ENCODE results near the gene MESP2. TPM values are rescaled to one million over a fixed set of nuclear protein-coding genes. Genes with fewer than 3 reads are reported as not detected.
A peak's percentile ranks its signal among the peaks of the same experiment; 100 is the strongest.

MESP2 gene
- total and polyA plus RNA-seq, 2 of the 13 experiments (the other 11 are each of a cell fraction or from before 2014, with no cell fraction given): not detected

- TF ChIP-seq ZNF263 (CRISPR knock-in tag; IDR thresholded peaks at IDR 0.05) (0 out of 2 replicates have a peak, but pooled peaks have one; percentile 25), RXRA (CRISPR knock-in tag; IDR thresholded peaks at IDR 0.05) (0 out of 2 replicates have a peak, but pooled peaks have one; percentile 13)
Measured at GRCh38 chr15:89805241-89806209, 29.4 kb downstream of the MESP2 start (continued).

GRCh38 chr15:89806210-89806558, 30.1 kb downstream of the MESP2 start:
- Histone ChIP-seq H3K9me3 (ENCODE audit: low read length) (no peaks in the 10 kb centered on the region), H3K4me1 (ENCODE audit: insufficient read depth, low read length) (peaks cover 71% of the 10 kb centered on the region), H3K4me2 (ENCODE audit: low read depth, low read length) (peak overlapping the region; percentile 57), H3K79me2 (ENCODE audit: insufficient read depth, low read length) (peaks cover 18% of the 10 kb centered on the region), H2AFZ (ENCODE audit: low read length) (no peak overlapping the region), H3K27ac (ENCODE audit: extremely low read length, insufficient read depth, low read length) (peak overlapping the region; percentile 86), H4K20me1 (ENCODE audit: insufficient read depth, low read length) (no peaks in the 10 kb centered on the region; the same call in 1 of the 2 replicates), H3K9ac (ENCODE audit: insufficient read depth, low read depth, low read length) (peak overlapping the region; percentile 44; the same call in 1 of the 2 replicates), H3K4me3 (replicated peaks in 1 of 3; ENCODE audit: insufficient read depth in 1 of 3, low read depth in 2 of 3, low read length in 3 of 3) (no peak overlapping the region), H3K27me3 (ENCODE audit: control insufficient read depth in 1 of 2, insufficient read depth in 2 of 2, low read length in 2 of 2) (no peaks in the 10 kb centered on the region), H3K36me3 (replicated peaks in 1 of 2; ENCODE audit: control insufficient read depth in 1 of 2, insufficient read depth in 2 of 2, low read length in 2 of 2) (peaks cover 29 to 52% of the 10 kb centered on the region in 2 experiments)
- FAIRE-seq (no peak), ATAC-seq (no peak), DNase-seq (ENCODE audit: low spot score) (no peak)
- POLR2A ChIA-PET: interaction anchor here (1.3 to 2.1 kb wide), 9 partner anchors 9 to 69 kb away, joined by 3 to 14 read pairs (median 5); partner anchors contain the start of gene ANPEP
- intact Hi-C loops (cut with micrococcal nuclease; ENCODE audit: unreplicated experiment) (loop anchor here (2.0 to 5.0 kb wide), 2 partner anchors 21 to 71 kb away; no protein-coding TSS in a partner anchor), in situ Hi-C loops (cut with HindIII; ENCODE audit: extremely low pct_ligation_motif_present, low pct_unique_long_range_greater_than_20kb) (no loop called here)
- CTCF ChIA-PET (ENCODE audit: low intra/inter-chr PET ratio, low total read pairs): no interaction called here
- WGBS (ENCODE audit: low lambda C conversion rate): 86% methylated on average over 17 of the region's 21 CpGs
- BruUV-seq (replicated peaks): no TSS peak
- TF ChIP-seq ZNF546 (CRISPR knock-in tag; conservative IDR thresholded peaks at IDR 0.05): 0 out of 2 replicates have a peak, but pooled peaks have one; percentile 5
- 0 out of 2 replicates have a peak, but pooled peaks have one; percentile 71 for TF ChIP-seq ZNF790 (CRISPR knock-in tag; IDR thresholded peaks at IDR 0.05; ENCODE audit: borderline replicate concordance)
- peak; percentile 39; the same call in 1 of the 2 replicates for TF ChIP-seq EED (CRISPR knock-in tag; IDR thresholded peaks at IDR 0.05)
- 0 out of 2 replicates have a peak, but pooled peaks have one; percentile 3 for TF ChIP-seq NRL (CRISPR knock-in tag; IDR thresholded peaks at IDR 0.05; ENCODE audit: borderline replicate concordance)
- peak; percentile 37; the same call in 1 of the 2 replicates for TF ChIP-seq ZC3H13 (CRISPR knock-in tag; IDR thresholded peaks at IDR 0.05)
- peak; percentile 9 for TF ChIP-seq RBM22 (optimal IDR thresholded peaks at IDR 0.05; ENCODE audit: low read length)
- TF ChIP-seq, protein P1, sequence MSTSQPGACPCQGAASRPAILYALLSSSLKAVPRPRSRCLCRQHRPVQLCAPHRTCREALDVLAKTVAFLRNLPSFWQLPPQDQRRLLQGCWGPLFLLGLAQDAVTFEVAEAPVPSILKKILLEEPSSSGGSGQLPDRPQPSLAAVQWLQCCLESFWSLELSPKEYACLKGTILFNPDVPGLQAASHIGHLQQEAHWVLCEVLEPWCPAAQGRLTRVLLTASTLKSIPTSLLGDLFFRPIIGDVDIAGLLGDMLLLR (CRISPR knock-in tag; IDR thresholded peaks at IDR 0.05): 0 out of 2 replicates have a peak, but pooled peaks have one; percentile 21
- TF ChIP-seq, protein P2, sequence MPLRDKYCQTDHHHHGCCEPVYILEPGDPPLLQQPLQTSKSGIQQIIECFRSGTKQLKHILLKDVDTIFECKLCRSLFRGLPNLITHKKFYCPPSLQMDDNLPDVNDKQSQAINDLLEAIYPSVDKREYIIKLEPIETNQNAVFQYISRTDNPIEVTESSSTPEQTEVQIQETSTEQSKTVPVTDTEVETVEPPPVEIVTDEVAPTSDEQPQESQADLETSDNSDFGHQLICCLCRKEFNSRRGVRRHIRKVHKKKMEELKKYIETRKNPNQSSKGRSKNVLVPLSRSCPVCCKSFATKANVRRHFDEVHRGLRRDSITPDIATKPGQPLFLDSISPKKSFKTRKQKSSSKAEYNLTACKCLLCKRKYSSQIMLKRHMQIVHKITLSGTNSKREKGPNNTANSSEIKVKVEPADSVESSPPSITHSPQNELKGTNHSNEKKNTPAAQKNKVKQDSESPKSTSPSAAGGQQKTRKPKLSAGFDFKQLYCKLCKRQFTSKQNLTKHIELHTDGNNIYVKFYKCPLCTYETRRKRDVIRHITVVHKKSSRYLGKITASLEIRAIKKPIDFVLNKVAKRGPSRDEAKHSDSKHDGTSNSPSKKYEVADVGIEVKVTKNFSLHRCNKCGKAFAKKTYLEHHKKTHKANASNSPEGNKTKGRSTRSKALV (CRISPR knock-in tag; IDR thresholded peaks at IDR 0.05): no peak
- TF ChIP-seq ZBTB38 (CRISPR knock-in tag; IDR thresholded peaks at IDR 0.05): peak; percentile 87
- TF ChIP-seq RARG (CRISPR knock-in tag; IDR thresholded peaks at IDR 0.05; ENCODE audit: low read depth): no peak
- TF ChIP-seq AKAP8 (CRISPR knock-in tag; IDR thresholded peaks at IDR 0.05): peak; percentile 20; the same call in 1 of the 2 replicates
- TF ChIP-seq ZNF446 (CRISPR knock-in tag; IDR thresholded peaks at IDR 0.05): peak; percentile 62; the same call in 1 of the 2 replicates
- peak; percentile 82 for TF ChIP-seq AGO2 (optimal IDR thresholded peaks at IDR 0.05; ENCODE audit: low read depth, low read length)
- TF ChIP-seq ZBTB8A (CRISPR knock-in tag; IDR thresholded peaks at IDR 0.05; ENCODE audit: borderline replicate concordance, low read depth): no peak
